NCI-H1930 (cell line): Measurements from ENCODE around the gene PRR20G.
A peak's percentile ranks its signal among the peaks of the same experiment; 100 is the strongest.
"Not testable (repeated sequence)": the region's sequence is repeated elsewhere in the genome, so short reads cannot be mapped to it uniquely, and the experiment has no call there.

Experiments used
- DNase-seq, 2 experiments: peaks; one replicate each; lab custom pipeline; 2025; lab: John Stamatoyannopoulos, UW

Gene PRR20G

DNA sequence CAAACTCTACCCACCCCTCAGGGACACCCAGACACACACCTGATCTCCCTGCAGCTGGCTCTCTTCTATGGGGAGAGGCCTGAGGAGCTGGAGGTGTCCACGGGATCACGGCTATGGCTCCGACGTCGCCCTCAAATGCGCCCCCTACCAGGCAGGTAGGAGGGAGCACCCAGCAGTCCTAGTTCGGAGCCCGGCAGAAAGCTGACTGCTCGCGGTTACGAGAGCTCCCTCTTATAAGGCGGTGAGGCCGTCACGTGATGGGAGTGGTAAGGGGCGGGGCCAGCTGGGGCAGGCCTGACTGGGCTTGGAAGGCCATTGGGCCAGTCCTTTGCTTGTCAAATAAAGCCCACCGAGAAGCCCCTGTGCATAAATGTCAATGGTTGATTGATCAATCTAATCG is at the start of gene PRR20G:
Gene PRR20G (minus strand): TSS at position 207 of the 400 bp plus-strand sequence. CDS start 681 bp downstream, outside the sequence.
- no peak for DNase-seq

DNA sequence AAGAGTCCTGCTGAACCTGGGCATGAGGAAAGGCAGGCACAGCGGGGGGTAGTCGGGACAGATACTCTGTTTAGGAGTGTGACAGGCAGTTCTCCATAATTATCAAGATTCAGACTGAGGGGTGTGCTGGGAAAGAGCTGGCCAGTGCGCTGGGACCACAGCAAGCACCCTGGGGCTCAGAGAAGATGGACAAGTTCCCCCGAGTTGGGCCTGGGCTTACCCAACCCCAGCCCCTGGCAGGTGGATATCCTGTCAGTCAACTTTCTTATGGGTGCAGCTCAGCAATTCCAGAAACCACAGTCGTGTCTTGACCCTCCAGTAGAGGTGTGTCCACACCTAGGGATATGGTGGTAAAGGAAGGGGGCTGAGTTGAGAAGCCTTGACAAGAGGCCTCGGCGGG is 49.2 kb upstream of the PRR20G start:
- DNase-seq = no peak

DNA sequence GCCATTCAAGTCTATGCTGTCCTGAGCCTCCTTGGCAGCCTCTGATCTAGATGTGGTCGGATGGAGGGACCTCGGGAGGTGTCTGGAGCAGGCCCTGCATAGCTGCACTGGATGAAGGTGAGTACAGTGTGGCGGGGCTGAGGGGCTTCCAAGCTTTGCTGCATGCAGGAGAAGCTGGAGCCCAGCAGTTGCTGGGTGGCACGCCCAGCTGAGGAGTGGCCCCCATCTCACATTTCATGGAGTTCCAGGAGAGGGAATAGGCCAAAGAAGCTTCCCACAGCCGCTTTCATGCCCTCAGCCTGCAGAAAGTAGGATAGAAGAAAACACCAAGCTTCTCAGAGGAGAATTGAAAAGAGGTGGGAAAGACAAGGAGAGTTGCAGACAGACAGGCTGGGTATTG is 48.3 kb upstream of the PRR20G start:
- no peak for DNase-seq

DNA sequence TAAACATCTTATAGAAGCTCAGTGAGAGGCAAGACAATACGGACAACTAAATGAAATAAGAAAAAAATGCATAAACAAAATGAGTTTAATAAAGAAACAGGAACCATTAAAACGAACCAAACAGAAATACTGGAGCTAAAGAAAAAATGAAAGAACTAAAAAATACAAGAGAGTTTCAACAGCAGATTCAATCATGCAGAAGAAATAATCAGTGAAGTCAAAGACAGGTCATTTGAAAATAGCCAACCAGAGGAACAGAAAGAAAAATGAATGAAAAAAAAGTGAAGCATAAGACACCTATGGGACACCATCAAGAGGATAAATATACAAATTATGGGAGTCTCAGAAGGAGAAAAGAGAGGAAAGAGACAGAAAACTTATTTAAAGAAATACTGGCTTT is 42.5 kb upstream of the PRR20G start:
- no peak for DNase-seq

DNA sequence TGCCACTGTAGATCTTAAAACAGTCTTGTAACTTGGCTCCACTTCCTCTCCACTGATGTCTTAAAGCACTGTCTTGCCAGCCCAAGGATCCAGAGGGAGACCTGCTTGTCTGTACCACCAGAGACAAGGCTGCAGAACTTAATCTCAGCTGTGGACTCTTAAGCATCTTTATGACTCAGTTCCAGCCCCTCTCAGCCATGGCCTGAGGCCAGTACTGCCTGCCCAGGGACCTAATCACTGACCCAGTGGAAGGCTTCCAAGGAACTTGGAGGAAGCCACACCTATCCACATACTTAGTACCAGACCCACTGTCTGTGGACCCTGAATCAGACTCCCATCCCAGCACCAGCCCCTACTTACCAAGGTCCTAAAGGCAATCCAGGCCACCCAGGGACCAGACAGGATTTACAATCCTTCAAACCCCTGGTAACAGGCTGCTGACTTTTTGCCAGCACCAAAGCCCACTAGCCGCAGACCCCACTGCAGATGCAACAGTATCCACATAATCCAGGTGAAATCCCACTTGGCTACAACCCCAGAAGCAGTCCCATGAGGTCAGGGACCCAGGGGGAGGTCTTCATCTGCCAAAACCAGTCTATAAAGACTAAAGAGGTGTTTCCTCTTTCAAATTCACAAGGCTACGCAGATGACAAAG is 41.9 kb upstream of the PRR20G start:
- DNase-seq = no peak

DNA sequence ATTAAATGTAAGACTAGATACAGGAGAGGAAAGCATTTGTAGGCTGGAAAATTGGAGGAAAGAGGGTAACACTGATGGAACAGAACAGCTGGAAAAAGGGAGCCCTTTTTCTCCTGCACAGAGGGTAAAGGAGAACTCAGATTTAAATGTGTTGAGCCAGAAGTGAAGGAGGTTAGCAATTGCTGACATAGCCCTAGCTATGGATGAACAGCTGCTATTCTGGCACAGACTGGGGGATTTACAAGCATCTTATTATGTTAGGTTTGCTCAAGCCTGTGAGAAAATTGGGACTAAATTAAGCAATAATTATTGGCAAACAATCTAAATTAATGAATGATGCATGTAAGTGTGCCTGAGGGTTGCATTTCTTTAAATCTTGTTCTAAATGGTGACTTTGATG is 40.6 kb upstream of the PRR20G start:
- no peak for DNase-seq

DNA sequence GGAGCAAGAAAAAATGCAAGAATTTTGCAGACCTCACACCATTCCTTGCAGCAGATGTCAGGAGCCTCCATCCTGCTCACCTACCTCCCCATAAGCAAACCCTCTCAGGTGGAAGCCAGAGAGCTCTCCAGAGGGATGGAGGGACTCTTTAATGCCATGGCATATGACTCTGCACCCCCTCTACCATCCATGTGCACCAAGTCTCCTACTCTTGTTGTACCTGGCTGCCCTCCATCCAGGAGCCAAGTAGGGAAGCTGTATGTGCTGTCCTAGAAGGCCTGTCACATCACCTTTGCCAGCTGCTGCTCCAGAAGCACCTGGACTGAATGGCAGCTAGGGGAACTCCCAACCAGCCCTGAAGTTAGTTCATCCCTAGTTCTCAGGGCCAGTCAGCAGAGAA is 38.5 kb upstream of the PRR20G start:
- no peak for DNase-seq

DNA sequence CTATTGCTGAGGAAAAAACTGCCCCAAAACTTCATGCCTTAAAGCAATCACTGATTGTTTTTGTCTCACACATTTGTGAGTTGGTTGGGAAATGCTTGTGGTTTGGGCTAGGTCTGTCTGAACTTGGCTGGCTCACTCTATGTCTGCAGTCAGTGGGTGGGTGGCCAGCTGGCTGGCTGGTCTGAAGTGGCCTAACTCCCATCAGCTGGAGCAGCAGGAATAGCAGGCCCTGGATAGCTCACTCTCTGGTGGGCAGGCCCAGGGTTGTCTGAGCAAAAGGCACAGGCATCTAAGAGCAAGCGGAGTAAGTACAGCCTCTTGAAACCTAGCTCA is 37.7 kb upstream of the PRR20G start:
- DNase-seq = no peak

DNA sequence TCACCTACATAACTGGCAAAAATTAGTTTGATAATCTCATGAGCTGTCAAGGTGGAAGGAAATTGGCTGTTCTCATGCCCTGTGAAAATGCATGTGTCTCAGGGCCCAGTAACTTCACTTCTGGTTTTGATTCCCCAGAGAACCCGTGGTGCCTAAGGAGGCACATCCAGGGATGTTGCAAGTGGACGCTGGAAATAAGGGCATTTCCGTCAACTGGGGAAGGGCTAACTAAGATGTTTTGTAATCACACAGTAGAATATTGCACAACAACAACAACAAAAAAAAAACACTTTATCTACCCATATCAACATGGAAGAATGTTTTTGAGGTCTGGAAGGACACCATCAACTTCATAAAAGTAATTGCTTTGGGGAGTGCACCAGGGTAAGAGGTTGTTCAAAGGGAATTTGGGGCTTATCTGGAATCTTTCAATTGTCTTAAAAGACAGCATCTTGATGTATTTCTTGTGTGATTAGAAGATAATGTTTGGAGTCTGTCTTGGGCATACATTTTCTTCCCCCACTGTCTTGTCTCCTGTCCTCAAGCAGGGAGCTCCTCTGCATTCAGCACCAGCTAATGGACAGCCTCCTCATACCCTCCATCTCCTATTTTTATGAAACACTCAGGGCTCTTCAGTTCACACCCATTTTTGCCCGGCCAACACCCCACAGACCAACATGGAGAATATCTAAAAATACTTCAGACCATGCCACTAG is 37.2 kb upstream of the PRR20G start:
- DNase-seq = no peak

DNA sequence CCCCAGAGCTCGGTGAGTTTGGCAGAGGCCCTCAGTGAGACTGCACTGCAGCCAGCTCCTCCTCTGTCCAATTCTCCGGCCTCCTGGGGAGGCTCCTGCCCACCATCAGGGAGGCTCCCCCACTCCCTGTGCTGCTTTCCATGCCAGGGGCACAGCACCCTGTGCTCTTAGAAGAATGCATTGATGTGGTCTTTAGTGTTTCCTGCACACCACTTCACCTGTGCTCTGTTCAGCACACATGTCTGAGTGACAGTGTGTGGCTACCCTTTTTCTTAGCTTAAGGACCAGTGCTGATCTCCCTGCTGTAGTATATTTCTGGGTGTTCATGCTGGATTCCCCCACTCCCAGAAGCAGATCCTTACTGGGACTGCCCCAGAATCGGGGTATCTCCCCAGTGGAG is 36.2 kb upstream of the PRR20G start:
- DNase-seq = no peak

DNA sequence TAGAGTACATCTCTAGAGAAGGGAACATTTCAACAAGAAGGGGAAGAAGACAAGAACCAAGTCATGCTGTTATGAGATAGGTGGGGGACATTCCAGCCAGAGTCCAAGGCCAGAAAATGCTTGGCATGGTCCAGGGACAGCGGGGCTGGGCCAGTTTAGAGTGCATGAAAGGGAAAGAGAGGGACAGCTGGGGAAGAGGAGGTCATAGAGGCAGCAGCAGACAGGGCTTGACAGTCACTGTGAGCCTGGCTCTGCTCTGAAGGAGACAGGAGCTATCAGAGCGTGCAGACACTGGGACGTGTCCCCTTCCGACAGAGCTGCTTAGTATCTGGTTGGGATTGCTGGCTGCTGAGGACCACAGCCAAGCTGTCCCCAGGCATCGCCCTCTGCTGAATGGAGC is 35.7 kb upstream of the PRR20G start:
- no peak for DNase-seq

DNA sequence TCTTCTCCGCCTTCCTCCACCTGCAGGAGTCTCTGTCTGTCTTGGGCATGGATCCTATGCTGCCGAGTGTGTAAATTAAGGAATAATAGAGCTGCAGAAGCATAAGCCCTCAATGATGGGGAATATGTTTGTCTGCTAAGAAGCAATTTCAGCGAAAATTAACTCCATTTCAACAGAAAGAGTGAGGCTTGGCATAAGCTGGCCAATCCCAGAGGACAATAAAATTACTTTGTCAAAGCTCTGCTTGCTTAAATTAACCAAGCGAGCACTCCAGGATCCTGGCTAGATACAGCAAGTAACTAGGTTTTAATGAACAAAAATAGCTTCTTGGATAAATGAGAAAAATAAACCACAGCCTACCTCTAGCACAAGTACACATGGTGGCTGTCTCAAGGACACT is 33.5 kb upstream of the PRR20G start:
- DNase-seq = no peak

DNA sequence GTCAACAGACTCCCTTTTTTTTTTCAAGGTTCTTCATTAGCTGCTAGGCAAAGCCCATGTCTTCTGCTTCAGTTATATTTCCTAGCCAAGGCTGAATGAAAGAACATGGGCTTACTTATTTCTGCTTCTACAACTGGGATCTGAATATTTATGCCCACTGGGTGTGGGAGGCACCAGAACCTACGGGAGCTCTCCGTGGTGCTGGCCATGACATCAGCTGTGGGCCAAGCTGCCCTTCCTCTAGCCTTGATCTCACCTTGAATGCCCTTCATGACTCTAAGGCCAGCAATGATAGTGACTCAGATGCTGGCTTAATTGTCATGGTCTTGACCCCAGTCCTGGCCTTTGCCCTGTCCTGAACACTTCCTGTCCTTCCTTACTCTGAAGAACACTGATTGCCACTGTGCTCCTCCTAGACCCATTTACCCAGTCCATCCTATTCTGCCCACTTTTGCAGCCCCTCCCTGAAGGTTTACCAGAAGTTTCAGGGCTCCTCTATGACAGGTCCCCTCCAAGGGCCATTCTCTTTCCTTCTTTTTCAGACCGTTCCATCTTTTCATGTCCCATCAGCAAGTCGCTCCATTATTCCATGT is 32.8 kb upstream of the PRR20G start:
- no peak for DNase-seq

DNA sequence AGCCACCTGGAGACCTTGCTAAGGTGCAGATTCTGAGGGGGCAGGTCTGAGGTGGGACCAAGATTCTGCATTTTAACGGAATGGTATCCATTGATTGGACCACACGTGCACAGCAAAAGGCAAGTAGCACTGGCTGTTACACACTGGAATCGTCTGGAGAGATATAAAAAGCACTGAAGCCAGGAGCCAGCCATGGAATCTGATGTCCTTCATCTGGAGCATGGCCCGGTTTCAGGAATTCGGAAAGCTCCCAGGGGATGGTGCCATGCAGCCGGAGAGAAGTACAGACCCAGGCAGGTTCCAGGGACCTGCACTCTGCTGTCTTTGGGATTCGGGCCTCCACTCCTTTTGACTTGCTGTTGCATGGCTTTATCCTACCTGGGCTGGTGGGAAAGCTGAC is 28.8 kb upstream of the PRR20G start:
- no peak for DNase-seq

DNA sequence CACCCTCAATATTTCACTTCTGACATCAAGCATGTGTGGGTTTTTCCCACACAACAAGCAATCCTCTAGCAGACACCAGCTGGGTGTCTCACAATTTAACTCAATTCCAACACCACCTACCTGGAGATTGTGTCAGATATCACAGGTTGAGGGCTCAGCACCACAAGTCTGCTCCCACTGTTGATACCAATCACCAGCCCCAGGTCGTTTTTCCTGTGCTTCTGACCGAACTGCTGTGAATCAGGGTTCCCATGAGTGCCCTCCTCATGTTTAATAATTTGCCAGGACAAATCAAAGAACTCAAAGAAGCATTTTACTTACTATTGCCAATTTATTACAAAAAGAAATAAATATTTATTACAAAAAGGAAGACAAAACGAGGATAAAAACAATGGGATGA is 25.0 kb upstream of the PRR20G start:
- no peak for DNase-seq

DNA sequence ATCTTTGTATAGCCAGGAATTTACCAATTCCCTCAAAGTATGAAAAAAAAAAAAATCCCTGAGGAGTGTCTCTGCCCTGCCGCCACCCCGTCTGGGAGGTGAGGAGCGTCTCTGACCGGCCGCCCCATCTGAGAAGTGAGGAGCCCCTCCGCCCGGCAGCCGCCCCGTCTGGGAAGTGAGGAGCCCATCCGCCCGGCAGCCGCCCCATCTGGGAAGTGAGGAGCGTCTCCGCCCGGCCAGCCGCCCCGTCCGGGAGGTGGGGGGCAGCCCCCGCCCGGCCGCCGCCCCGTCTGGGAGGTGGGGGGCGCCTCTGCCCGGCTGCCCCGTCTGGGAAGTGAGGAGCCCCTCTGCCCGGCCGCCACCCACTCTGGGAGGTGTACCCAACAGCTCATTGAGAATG is 21.0 kb upstream of the PRR20G start:
- DNase-seq = not testable (repeated sequence)

DNA sequence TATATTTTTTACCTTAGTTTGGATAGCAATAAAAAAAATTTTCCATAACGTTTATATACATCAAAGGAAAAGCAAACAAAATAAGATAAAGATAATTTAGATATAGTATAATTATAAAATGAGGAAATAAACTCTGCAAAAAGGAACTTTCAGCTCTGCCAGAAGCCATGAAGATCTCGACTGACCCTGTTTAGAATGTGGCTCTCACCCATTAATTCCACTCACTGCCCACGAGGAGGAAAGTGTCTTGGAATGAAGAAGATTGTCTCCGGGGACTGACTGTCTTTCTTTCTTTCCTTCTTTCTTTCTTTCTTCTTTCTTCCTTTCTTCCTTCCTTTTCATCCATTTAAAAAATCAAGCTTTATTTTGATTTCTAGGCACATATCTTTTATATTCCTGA is 20.1 kb upstream of the PRR20G start:
- no peak for DNase-seq

DNA sequence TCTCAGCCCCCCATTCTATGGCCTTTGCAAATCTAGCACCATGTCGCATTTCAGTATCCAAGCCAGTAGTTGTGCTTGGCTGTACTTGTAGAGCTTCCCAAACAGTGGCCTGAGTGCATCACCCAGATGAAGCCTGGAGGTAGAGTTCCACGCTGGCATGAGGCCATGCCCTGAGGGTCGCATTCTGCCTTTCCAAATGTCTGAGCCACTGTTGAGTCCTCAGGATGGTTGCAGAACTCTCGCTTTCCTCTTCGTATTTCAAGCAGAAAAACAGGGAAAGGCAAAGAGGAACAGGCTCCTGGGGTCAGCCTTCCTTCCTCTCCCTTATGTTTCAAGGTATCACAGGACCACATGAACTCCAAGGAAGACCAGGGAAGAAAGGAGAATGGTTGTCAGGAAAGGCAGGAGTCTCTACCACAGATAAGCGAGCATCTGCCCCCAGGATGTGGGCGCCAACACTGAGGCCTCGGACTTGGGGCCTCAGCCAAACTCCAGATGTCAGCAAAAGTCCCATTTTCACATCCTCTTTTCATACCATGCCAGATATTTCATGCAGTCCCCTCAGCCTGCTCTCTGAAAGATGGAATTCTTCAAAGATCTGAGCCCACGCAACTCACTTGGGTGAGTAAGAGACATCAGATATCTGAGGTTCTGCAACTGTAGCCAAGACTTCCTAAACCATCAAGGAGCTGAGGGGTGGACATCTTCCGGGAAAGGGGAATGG is 19.4 kb upstream of the PRR20G start:
- DNase-seq = no peak

DNA sequence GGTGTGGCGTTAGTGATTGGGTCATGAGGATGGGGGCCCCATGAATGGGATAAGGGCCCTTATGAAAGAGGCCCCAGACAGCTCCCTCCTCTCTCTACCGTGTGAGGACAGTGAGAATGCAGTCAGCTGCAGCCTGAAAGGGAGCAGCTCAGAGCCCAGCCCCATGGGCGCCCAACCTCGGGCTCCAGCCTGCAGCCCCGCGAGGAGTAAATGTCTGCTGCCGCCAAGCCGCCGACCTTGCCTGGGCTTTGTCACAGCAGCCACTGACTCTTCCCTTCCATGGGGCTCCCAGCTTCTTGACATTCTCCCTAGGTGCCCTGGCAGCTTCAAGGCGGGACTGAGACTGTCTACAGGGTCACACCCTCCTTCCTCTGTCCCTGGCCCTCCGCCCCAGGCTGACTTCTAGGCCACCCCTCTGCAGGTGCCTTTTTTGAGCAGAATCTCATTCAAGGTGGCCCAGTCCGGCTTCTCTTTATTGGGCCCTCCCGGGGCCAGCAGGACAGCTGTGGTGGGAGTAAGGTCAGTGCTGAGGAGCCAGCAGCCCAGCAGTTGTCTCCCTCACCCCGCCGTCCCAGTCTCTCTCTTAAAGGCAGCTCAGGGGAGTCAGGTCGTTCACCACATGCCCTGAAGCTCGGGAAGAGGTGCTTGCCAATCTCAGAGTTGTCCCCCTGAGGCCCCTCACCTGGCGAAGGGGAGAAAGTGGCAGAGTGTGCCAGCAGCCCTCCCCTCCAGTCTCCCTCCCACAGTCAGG is 18.7 kb upstream of the PRR20G start:
- DNase-seq = no peak

DNA sequence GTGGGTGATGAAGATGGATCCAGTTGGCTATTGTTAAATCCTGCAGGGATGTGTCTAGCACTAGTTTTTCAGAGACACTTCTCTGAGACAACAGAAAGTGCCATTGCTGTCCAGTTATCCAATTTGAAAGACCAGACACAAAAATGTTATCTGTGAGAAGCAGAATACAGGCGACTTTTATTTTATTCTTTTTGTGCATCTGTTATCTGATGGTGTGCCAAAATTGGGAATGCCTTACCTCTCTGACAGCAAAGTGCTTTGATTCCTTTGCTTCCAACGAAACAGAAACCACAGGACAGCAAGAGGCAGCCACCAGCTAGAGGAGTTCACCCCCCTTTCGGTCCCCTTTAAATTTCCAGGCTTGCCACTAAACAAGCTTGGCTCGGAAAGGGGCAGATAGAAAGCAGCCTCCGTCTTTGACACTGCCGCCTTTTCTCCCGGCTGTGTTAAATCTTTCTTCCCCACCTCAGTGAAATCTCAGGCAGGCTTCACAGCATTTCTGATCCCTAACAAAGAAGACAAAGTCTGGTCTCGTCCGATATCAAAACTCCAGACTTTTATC is 17.7 kb upstream of the PRR20G start:
- no peak for DNase-seq

DNA sequence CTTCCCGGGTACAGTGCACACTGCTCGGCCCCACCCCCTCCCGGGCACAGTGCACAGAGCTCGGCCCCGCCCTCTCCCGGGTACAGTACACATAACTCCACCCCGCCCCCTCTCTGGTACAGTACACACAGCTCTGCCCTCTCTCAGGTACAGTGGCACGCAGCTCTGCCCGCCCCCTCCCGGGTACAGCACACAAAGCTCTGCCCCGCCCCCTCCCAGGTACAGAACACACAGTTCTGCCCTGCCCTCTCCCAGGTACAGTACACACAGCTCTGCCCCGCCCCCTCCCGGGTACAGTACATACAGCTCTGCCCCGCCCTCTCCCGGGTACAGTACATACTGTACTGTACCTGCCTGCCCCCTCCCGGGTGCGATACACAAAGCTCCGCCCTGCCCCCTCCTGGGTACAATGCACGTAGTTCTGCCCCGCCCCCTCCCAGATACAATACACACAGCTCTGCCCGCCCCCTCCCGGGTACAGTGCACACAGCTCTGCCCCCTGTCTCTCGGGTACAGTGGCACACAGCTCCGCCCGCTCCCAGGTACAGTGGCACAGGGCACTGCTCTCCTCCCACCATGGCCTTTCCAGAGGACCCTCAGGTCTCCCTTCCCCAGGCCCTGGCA is 16.4 kb upstream of the PRR20G start:
- DNase-seq = peak; percentile 73 to 80

DNA sequence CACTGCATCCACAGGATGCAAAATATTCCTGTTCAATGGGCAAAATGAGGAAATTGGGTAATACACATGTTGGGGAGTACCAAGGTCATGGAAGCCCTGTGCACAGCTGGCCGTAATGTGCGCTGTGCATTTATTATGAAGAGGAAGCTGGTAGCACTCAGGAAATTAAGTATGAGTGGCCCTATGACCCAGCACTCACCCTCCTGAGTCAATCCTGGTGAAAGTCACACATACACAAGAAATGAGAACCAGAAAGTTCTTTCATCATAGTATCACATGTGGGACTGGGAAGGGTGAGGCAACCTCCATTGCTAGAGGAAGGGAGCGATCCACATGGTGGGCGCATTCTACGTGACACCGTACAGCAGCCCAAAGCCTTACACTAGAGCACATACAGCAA is 11.4 kb upstream of the PRR20G start:
- DNase-seq = no peak
